ENCODE data around the gene RNPEP. TPM values are rescaled to one million over a fixed set of nuclear protein-coding genes. Genes with fewer than 3 reads are reported as not detected.
"Not testable (repeated sequence)": the region's sequence is repeated elsewhere in the genome, so short reads cannot be mapped to it uniquely, and the experiment has no call there.

RNPEP gene
- total RNA-seq, 1 experiment from 2014 or later = 70.8 TPM

DNA sequence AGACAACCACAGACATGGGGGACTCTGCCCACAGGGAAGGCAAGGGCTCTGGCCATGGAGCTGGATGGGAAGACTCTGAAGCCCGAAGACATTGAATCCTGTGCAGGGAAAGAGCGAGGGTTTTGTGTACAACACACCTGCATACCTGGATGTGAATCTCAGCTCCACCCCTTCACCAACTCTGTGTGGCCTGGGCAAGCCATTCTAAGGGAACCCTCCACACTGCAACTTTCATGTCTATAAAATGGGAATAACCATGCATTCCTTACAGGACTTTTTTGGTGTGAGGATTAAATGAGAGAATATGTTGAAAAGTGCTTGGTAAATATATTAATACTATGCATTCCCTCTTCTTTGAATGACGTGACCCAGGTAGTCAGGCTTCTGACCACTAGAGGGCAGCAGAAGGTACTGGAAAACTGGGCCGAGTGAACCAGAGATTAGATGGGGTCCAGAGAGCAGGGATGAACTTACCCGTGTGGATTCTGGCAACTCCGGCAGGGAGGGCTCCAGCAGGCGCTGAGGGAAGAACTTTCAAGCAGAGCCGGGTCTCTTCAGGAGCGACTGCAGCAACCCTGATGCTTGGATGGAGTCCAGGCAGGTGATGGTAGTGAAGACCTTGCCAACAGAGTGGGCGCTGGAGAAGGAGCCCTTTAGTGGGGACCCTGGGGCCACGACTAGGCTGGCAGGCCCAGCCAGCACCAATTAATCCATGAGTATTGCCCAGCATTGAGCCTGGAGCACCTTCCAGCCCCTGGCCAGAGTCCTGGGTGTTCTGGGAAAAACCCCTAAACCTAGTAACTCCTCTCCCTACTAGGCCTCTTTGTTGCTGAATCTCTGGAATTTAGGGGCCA, 27.1 kb downstream of the RNPEP start:
- DNase-seq (ENCODE audit: low read depth) = peak; percentile 52

DNA sequence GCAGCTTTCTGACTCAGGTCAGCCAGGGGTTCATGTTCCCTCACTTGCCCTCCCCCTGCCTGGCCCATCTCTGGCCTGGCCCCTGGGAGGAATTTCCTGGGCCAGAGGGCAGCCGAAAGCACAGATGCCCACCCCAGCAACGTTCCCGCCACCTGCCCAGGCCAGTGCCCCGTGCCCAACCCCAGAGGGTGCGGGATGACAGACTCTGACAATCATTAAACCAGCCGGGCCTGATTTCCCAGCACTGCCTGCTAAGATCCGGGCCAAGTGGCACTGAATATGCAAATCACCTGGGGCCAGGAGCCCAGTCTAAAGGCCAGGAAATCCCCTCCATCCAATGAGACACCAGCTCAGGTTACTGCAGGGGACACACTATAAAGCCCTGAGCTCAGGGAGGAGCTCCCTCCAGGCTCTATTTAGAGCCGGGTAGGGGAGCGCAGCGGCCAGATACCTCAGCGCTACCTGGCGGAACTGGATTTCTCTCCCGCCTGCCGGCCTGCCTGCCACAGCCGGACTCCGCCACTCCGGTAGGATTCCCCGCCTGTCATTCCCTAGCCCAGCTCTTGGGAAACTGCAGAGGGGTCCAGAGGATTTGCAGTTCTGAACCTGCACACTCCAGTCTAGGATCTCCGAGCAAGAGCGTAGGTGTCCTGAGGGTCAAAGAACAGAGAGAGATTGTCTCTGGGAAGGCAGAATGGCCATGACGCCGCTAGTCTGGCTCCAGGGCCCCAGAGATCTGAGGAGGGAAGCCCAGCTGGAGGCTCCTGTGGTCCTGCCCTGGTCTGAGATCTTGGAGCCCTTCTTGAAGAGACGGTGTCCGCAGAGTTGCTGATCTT, 27.9 kb downstream of the RNPEP start, which contains the start of gene ELF3:
TSS of gene ELF3 (plus strand) at position 408 of the 836 bp plus-strand sequence. CDS start 550 bp downstream, outside the sequence.
- DNase-seq (ENCODE audit: low read depth) = no peak

DNA sequence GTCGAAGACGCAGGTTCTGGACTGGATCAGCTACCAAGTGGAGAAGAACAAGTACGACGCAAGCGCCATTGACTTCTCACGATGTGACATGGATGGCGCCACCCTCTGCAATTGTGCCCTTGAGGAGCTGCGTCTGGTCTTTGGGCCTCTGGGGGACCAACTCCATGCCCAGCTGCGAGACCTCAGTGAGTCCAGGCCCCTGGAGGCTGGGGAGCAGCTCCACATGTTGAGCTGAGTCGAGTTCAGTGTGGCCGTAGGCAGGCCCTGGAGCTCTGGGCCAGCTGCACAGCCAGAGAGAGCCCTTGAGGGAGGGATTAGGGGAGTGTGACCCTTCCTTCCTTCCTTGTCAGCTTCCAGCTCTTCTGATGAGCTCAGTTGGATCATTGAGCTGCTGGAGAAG, 29.5 kb downstream of the RNPEP start:
- DNase-seq (ENCODE audit: low read depth) = no peak

DNA sequence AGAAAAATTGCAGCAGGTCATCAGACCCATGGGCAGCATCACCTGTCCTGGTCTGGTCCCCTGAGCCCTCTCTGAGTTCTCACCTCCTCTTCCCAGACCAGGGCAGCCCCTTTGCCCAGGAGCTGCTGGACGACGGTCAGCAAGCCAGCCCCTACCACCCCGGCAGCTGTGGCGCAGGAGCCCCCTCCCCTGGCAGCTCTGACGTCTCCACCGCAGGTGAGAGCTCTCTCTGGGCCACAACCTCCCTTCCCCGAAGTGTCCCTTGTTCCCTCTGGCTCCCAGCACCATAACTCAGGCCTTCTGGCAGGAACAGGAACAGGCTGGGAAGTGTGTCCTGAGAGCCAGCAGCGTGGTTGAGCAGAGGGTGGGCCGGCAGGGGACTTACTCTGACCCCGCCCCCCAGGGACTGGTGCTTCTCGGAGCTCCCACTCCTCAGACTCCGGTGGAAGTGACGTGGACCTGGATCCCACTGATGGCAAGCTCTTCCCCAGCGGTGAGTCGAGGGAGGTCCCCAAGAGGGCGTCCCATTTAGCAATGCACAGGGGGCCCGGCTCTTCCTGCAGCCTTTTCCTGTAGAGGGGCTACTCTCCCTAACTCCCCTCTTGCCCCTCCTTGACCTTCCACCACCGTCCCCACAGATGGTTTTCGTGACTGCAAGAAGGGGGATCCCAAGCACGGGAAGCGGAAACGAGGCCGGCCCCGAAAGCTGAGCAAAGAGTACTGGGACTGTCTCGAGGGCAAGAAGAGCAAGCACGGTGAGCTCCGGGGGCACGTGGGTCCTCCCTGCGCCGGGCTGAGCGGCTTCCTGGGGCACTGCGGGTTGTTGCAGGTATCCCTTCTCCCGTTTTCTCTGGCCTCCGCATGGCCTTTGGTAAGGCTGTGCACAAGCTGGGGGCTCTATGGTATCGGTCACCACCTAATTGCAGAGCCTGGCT, 30.4 kb downstream of the RNPEP start:
- no peak for DNase-seq (ENCODE audit: low read depth)

DNA sequence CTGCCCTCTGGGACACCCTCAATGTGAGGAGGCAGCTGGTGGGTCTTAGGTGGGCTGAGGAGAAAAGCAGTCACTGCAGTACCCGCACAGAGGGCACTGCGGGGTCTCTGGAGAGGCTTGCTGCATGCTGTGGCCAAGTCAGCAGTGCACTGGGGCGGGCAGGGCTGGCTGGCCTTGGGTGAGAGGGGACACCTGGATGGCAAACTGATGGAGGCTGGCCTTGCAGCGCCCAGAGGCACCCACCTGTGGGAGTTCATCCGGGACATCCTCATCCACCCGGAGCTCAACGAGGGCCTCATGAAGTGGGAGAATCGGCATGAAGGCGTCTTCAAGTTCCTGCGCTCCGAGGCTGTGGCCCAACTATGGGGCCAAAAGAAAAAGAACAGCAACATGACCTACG, 31.2 kb downstream of the RNPEP start:
- no peak for DNase-seq (ENCODE audit: low read depth)

DNA sequence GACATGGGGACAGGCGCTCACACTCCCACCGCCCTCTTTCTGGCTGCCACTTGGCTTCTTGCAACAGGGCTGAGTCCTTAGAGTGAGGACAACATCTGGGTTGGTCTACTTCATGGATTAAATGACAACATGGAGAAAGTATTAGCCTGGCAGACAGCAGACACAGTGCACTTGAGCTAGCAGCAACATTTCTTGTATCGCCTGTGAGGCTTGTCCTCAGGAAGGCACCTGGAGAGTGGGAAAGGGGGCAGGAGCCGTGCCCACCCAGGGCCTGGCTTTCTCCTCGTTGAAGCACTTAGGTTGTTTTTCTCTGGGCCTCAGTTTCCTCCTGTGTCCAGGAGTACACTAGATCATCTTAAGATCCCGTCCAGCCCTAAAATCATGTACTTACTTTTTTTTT, 31.6 kb downstream of the RNPEP start:
- no peak for DNase-seq (ENCODE audit: low read depth)

DNA sequence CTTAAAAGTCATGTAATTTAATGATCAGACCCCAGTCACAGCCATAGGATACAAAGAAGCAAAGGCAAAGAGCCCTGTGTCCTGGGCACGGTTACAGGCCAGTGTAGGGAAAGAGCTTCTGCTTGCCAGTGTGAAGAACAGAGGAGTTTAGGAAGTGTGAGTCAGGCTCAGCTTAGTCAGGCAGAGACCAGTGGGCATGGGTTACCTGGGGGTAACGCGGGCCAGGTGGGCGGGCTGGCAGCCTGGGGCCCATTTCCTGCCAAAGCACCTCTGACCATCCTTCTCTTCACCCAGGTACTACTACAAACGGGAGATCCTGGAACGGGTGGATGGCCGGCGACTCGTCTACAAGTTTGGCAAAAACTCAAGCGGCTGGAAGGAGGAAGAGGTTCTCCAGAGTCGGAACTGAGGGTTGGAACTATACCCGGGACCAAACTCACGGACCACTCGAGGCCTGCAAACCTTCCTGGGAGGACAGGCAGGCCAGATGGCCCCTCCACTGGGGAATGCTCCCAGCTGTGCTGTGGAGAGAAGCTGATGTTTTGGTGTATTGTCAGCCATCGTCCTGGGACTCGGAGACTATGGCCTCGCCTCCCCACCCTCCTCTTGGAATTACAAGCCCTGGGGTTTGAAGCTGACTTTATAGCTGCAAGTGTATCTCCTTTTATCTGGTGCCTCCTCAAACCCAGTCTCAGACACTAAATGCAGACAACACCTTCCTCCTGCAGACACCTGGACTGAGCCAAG, 32.6 kb downstream of the RNPEP start:
- no peak for DNase-seq (ENCODE audit: low read depth)

DNA sequence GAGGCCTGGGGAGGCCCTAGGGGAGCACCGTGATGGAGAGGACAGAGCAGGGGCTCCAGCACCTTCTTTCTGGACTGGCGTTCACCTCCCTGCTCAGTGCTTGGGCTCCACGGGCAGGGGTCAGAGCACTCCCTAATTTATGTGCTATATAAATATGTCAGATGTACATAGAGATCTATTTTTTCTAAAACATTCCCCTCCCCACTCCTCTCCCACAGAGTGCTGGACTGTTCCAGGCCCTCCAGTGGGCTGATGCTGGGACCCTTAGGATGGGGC, 33.2 kb downstream of the RNPEP start:
- no peak for DNase-seq (ENCODE audit: low read depth)

DNA sequence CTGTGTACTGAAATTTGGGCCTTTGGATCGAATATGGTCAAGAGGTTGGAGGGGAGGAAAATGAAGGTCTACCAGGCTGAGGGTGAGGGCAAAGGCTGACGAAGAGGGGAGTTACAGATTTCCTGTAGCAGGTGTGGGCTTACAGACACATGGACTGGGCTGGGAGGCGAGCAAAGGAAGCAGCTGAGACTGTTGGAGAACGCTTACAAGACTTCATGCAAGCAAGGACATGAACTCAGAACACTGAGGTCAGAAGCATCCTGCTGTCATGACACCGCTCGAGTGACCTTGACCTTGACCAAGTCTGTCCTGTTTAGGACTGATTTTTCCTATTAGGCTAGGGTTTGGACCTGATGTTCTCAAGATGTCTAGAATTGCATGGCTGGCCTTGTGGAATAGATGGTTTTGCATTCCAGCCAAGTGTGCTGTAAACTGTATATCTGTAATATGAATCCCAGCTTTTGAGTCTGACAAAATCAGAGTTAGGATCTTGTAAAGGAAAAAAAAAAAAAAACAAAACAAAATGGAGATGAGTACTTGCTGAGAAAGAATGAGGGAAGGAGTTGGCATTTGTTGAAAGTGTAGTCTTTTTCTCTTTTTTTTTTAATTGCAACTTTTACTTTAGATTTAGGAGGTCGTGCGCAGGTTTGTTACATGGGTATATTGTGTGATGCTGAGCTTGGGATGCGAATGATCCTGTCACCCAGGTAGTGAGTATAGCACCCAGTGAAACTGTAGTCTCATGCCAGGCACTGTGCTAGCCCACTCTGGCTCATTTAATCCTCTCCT, 33.8 kb downstream of the RNPEP start:
- DNase-seq (ENCODE audit: low read depth) = no peak

DNA sequence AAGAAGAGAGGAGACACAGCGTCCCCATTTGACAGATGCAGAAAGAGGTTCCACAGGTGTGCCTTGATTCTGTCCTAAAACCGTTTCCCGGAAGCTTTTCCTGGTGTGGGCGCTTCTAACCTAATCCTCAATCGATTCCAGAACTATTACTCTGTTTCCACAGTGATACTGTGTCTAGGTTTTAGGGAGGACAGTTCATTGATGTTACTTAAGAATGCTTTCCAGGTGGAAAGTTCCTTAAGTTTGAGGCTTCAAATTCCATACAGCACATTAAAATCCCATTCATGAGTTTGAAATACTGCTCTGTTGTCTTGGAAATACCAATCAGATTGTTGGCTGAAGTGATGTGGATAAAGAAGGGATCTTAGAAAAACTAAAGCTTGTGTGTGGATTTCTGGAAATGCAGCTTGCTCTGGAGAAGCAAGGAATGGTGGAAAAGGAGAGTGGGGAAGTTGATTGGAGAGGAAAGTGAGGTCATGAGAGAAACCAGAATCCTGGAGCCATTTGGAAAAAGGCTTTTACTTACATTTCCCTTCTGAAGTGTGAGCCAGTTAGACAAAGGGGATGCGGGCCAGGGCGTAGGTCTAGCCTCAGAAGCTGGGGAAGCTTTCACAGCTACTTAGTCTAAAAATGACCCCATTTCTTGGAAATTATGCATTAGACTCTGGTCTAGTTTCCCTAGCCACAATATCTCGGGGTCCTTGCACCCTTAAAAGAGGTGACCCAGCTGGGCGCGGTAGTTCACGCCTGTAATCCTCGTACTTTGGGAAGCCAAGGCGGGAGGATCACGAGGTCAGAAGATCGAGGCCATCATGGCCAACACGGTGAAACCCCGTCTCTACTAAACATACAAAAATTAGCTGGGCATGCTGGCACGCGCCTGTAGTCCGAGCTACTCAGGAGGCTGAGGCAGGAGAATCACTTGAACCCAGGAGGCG, 34.6 kb downstream of the RNPEP start:
- no peak for DNase-seq (ENCODE audit: low read depth)

DNA sequence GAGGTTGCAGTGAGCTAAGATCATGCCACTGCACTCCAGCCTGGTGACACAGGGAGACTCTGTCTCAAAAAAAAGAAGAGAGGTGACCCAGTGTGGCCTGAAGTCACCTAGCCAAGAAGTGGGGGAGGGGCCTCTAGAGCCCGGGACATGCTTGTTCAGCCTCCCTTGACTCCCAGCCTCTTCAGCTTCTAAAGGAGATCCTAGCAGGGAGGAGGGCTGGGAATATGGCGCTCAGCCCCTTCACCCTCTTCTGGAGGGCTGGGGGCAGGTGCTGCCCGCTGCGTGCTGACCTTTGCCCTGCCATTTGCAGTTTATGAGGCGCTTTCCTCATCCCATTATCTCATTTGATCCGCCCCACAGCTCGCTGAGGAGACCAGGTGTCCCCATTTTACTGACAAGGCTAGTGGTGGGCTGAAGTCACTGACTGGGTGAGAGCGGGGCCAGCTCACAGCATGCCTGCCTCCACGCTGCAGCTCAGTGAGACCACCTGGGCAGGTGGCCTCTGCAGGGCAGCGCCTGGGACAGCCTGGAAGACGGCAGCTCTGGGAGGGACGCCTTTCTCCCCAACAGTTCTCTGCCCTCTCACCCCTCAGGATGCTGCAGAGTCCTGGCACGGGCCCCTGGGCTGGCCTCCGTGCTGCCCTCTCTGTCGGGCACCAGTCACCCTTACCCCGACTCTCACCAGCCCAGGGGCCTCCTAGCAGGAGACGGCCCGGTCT, 35.5 kb downstream of the RNPEP start:
- DNase-seq (ENCODE audit: low read depth) = no peak

DNA sequence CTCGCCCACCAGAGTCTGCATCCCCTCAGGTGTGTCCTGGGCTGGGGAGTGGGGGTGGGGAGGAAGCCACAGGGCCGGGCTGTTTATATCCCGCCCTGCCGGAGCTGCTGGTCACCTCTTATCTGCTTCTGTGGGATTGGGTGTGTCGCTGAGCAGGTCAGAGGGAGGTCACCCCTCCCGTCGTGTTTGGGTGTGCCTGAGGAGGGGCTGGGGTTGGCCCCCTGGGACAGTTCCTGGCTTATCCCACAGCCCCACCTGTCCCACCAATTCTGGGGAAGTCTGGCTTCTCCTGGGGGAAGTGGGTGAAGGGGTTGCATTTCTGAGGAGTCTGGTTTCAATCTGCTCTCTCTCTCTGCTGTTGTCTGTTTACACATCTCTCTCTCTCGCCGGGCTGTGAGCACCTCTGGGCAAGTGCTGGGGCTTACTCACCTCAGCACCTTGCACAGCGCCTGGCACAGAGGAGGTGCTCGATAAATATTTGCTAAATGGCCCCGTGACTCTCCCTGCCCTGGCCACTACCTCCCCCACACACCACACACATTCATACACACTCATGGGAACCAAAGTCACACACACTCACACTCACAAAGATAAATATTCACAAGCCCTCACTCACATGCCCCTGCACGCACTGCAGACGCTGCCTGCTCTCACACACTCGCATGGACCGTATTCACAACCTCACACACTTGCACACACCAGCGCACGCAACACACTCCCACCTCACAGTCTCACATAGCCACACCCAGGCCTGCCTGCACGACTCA, 36.2 kb downstream of the RNPEP start:
- no peak for DNase-seq (ENCODE audit: low read depth)

DNA sequence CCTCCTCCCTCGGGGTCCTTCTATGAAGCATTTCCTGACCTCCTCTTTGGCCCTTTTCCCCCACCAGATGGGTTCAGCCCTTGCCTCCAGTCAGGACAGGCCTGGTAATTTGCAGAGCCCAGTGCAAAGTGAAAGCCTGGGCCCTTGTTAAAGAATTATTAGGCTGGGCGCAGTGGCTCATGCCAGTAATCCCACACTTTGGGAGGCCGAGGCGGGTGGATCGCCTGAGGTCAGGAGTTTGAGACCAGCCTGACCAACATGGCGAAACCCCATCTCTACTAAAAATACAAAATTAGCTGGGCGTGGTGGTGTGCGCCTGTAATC, 36.7 kb downstream of the RNPEP start:
- not testable (repeated sequence) for DNase-seq (ENCODE audit: low read depth)

DNA sequence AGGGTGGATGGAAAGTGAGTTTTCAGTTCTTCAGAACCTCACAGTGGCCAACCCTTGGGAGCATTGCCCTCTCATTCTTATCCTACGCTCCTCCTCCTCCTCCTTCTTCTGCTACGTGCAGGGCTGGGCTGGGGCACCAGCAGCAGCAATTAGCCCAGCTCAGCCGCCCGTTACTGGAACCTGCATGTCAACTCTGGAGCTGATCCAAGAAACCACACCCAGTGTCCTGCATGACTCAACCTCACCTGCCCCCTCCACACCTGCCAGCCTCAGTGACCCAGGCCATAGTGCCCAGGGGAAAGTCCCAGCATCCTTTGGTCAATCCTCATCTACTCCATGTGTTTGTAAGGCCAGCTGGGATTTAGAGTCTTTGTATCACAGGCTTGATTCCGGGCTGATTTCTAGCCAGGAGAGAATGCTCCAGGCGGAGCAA, 40.6 kb downstream of the RNPEP start:
- no peak for DNase-seq (ENCODE audit: low read depth)

DNA sequence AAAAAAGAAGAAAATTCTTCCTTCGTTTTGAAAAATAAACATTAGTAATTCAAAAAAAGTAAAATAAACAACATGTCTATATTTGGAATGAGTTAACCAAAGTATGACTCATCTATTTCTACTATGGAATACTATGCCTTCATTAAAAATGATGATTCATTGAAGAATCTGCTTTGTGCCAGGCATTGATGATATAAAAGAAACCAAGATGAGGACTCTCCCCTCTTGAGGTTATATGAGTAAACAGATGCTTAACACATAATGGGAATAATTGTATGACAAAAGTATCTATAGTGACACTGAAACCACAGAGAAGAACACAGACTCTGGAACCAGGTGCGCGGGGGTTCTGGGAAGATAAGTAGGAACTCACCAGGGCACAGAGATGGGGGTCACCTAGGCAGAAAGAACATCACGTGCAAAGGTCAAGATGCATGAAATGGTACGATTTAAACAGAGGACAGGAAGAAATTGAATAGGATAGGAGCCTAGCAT, 46.8 kb downstream of the RNPEP start:
- peak; percentile 78 for DNase-seq (ENCODE audit: low read depth)

DNA sequence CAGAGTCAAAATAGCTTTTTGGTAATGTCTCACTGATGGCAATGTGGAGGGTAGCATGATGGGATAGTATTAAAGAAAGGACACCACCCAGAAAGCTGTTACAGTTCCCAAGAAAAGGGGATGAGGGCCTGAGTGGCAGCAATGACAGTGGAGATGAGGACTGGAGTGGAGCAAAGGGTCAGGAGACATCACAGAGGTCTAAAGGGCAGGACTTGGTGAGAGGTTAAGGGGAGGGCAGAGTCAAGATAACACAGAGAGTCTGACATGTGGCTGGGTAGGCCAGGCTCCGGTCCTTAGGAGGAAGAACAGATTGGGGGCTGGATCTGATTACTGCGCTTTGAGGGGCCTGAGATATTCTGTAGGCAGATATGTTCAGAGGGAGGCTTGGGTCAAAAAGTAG, 47.3 kb downstream of the RNPEP start:
- DNase-seq (ENCODE audit: low read depth) = no peak

DNA sequence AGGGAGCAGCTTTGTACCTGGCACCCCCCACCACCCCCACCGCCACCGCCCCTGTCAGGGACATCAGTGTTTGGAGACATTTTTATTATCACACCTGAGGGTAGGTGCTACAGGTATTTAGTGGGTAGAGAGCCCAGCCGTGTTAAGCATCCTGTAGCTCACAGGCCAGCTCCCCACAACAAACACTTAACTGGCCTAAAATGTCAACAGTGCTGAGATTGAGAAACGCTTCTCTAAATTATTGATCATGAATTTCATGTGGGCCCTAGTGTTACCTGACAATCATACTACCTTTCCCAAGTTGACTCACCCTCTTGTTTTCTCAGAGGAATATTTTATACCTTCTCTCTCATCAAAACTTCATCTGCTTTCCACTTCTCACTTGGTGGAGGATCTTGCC, 49.3 kb downstream of the RNPEP start:
- no peak for DNase-seq (ENCODE audit: low read depth)
